SK-N-MC (cell line): Measurements from ENCODE around the gene KLHL29.

Source experiments
- EZH2 ChIP-seq: fragments of 200-600 bp; sonication (generic); IDR thresholded peaks from one replicate; pipeline ENCODE4 v1.6.1; 2017; ENCODE audit warnings: antibody characterized with exemption
- FOXP2 ChIP-seq: optimal IDR thresholded peaks from 2 replicates; pipeline ENCODE3; 2011; ENCODE audit warnings: mild to moderate bottlenecking, moderate library complexity; ENCODE audit not compliant: insufficient read depth; ENCODE audit errors: extremely low read length, control extremely low read depth
- POLR2AphosphoS5 ChIP-seq: IDR thresholded peaks from 2 replicates; pipeline ENCODE4 v1.6.1; 2012; ENCODE audit warnings: mild to moderate bottlenecking, low read depth, low read length, borderline replicate concordance

GRCh38 chr2:23381485-23381884 is 3.5 kb upstream of the KLHL29 start:
- TF ChIP-seq POLR2AphosphoS5 (no peak), EZH2 (no peak), FOXP2 (no peak)
